Panc1 (cell line): ENCODE measurements around the gene DLG2. TPM values are rescaled to one million over a fixed set of nuclear protein-coding genes. Genes with fewer than 3 reads are reported as not detected.

Source experiments
- ATAC-seq: fragments of 200-7000 bp; cut with Tn5 transposase; 2 replicates; pipeline ENCODE4 v1.9.1; 2020; ENCODE audit warnings: mild to moderate bottlenecking, moderate library complexity
- BruUV-seq: library from RNA; stranded (reverse); fragments of 400-500 nt; replicated peaks from 2 replicates; lab custom pipeline; 2021; lab: Mats Ljungman, UMichigan
- CTCF ChIA-PET: fragments of 300-600 bp; sonication (Branson Sonifier 250); formaldehyde crosslinking; loops from one replicate; lab custom pipeline; 2022; ENCODE audit warnings: antibody characterized with exemption; lab: Charles Lee
- POLR2A ChIA-PET: fragments of 300-600 bp; sonication (Branson Sonifier 250); formaldehyde crosslinking; loops from one replicate; lab custom pipeline; 2022; ENCODE audit warnings: antibody characterized with exemption; lab: Charles Lee
- DNase-seq: peaks from one replicate; pipeline ENCODE4 v3.0.0-alpha.2; 2010; ENCODE audit warnings: low read depth, low spot score
- H3K27ac ChIP-seq: 2 replicates; pipeline ENCODE4 v1.5.1; 2011; ENCODE audit warnings: mild to moderate bottlenecking, low read length, inconsistent platforms
- H3K27me3 ChIP-seq: fragments of 200-500 bp; sonication (Bioruptor generic); 2 replicates; pipeline ENCODE4 v1.6.0; 2014; ENCODE audit warnings: low read length, inconsistent platforms; ENCODE audit not compliant: control insufficient read depth, insufficient read depth
- H3K36me3 ChIP-seq: fragments of 200-500 bp; sonication (Bioruptor generic); 2 replicates; pipeline ENCODE4 v1.5.1; 2014; ENCODE audit warnings: inconsistent platforms, mild to moderate bottlenecking, low read length, moderate library complexity; ENCODE audit not compliant: control insufficient read depth, insufficient read depth
- H3K4me1 ChIP-seq: 2 replicates; pipeline ENCODE4 v1.5.1; 2011; ENCODE audit warnings: inconsistent platforms, mild to moderate bottlenecking, low read length, moderate library complexity; ENCODE audit not compliant: control insufficient read depth, insufficient read depth
- H3K4me3 ChIP-seq, 2 experiments: 2 replicates each; pipeline ENCODE4 v1.5.1; 2011 to 2012; ENCODE audit warnings: low read depth in 2 of 2, low read length in 2 of 2, mild to moderate bottlenecking in 2 of 2, inconsistent platforms in 1 of 2, moderate library complexity in 1 of 2
- H3K9me3 ChIP-seq: fragments of 200-500 bp; sonication (Bioruptor generic); 2 replicates; pipeline ENCODE4 v1.5.1; 2014; ENCODE audit warnings: low read depth, mild to moderate bottlenecking, inconsistent platforms, low read length, moderate library complexity; ENCODE audit not compliant: control insufficient read depth, insufficient read depth
- POLR2AphosphoS5 ChIP-seq: IDR thresholded peaks from 2 replicates; pipeline ENCODE4 v1.6.1; 2012; ENCODE audit warnings: mild to moderate bottlenecking, low read depth, low read length, moderate library complexity
- SIN3A ChIP-seq: IDR thresholded peaks from 2 replicates; pipeline ENCODE4 v1.6.1; 2012; ENCODE audit warnings: low read depth, mild to moderate bottlenecking, low read length, moderate library complexity, borderline replicate concordance; ENCODE audit not compliant: insufficient read depth
- TCF7L2 ChIP-seq: IDR thresholded peaks from 2 replicates; pipeline ENCODE4 v1.6.1; 2011; ENCODE audit warnings: mild to moderate bottlenecking, low read depth, low read length, inconsistent platforms
- in situ Hi-C: cut with HindIII; loops from 2 replicates; pipeline ENCODE4 v1.10.0; 2016; ENCODE audit warnings: low sequenced_read_pairs, low pct_unique_long_range_greater_than_20kb
- intact Hi-C: fragments of 100-400 bp; cut with micrococcal nuclease; formaldehyde crosslinking; loops from one replicate; pipeline ENCODE4 v1.10.0; 2022; ENCODE audit not compliant: unreplicated experiment
- total RNA-seq: library from RNA; stranded (reverse); gene quantifications from one replicate; pipeline ENCODE4 v1.2.1, GENCODE V29; 2021; ENCODE audit not compliant: unreplicated experiment
- TF ChIP-seq, protein P1 (sequence below): fragments of 450-650 bp; IDR thresholded peaks from 2 replicates; pipeline ENCODE4 v1.5.1; 2017; ENCODE audit warnings: mild to moderate bottlenecking
- TF ChIP-seq, protein P2 (sequence below), 2 experiments: IDR thresholded peaks; 2 replicates each; pipeline ENCODE4 v1.6.1; 2011 to 2012; ENCODE audit warnings: low read depth in 2 of 2, control low read depth in 1 of 2, low read length in 1 of 2, mild to moderate bottlenecking in 1 of 2, moderate library complexity in 1 of 2; ENCODE audit not compliant: insufficient read depth in 1 of 2

The DLG2 gene
- total RNA-seq, 1 experiment from 2014 or later, result 4.2 TPM

- no peak for DNase-seq
- no TSS peak for BruUV-seq
- intact Hi-C loops (no loop called here), in situ Hi-C loops (no loop called here)
- TF ChIP-seq SIN3A (no peak), POLR2AphosphoS5 (no peak), TCF7L2 (no peak)
- TF ChIP-seq, protein P1, sequence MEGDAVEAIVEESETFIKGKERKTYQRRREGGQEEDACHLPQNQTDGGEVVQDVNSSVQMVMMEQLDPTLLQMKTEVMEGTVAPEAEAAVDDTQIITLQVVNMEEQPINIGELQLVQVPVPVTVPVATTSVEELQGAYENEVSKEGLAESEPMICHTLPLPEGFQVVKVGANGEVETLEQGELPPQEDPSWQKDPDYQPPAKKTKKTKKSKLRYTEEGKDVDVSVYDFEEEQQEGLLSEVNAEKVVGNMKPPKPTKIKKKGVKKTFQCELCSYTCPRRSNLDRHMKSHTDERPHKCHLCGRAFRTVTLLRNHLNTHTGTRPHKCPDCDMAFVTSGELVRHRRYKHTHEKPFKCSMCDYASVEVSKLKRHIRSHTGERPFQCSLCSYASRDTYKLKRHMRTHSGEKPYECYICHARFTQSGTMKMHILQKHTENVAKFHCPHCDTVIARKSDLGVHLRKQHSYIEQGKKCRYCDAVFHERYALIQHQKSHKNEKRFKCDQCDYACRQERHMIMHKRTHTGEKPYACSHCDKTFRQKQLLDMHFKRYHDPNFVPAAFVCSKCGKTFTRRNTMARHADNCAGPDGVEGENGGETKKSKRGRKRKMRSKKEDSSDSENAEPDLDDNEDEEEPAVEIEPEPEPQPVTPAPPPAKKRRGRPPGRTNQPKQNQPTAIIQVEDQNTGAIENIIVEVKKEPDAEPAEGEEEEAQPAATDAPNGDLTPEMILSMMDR, result no peak
- TF ChIP-seq, protein P2, sequence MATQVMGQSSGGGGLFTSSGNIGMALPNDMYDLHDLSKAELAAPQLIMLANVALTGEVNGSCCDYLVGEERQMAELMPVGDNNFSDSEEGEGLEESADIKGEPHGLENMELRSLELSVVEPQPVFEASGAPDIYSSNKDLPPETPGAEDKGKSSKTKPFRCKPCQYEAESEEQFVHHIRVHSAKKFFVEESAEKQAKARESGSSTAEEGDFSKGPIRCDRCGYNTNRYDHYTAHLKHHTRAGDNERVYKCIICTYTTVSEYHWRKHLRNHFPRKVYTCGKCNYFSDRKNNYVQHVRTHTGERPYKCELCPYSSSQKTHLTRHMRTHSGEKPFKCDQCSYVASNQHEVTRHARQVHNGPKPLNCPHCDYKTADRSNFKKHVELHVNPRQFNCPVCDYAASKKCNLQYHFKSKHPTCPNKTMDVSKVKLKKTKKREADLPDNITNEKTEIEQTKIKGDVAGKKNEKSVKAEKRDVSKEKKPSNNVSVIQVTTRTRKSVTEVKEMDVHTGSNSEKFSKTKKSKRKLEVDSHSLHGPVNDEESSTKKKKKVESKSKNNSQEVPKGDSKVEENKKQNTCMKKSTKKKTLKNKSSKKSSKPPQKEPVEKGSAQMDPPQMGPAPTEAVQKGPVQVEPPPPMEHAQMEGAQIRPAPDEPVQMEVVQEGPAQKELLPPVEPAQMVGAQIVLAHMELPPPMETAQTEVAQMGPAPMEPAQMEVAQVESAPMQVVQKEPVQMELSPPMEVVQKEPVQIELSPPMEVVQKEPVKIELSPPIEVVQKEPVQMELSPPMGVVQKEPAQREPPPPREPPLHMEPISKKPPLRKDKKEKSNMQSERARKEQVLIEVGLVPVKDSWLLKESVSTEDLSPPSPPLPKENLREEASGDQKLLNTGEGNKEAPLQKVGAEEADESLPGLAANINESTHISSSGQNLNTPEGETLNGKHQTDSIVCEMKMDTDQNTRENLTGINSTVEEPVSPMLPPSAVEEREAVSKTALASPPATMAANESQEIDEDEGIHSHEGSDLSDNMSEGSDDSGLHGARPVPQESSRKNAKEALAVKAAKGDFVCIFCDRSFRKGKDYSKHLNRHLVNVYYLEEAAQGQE (IDR thresholded peaks at IDR 0.05; ENCODE audit: insufficient read depth in 1 of 2, low read depth in 2 of 2, low read length in 1 of 2), result no peak
- H3K27ac ChIP-seq, result no peak overlapping the region
- H3K36me3 ChIP-seq, result no peaks in the 10 kb centered on the region
- POLR2A ChIA-PET, result no interaction called here
- no peak for ATAC-seq
- CTCF ChIA-PET, result no interaction called here
- H3K4me1 ChIP-seq, result no peaks in the 10 kb centered on the region
- no peaks in the 10 kb centered on the region for H3K27me3 ChIP-seq
- no peak overlapping the region for H3K4me3 ChIP-seq
- H3K9me3 ChIP-seq, result no peaks in the 10 kb centered on the region
Measured at GRCh38 chr11:84227970-84228665, 1399.0 kb downstream of the DLG2 start.

- Histone ChIP-seq H3K36me3 (no peaks in the 10 kb centered on the region), H3K4me1 (no peaks in the 10 kb centered on the region), H3K27me3 (no peaks in the 10 kb centered on the region), H3K4me3 (no peak overlapping the region), H3K27ac (no peak overlapping the region), H3K9me3 (no peaks in the 10 kb centered on the region)
- in situ Hi-C loops (no loop called here), intact Hi-C loops (no loop called here)
- TF ChIP-seq, protein P1, result no peak
- TF ChIP-seq POLR2AphosphoS5 (no peak), SIN3A (no peak)
- TF ChIP-seq, protein P2 (IDR thresholded peaks at IDR 0.05; ENCODE audit: insufficient read depth in 1 of 2, low read depth in 2 of 2, low read length in 1 of 2), result no peak
- ATAC-seq, result no peak
- ChIA-PET CTCF (no interaction called here), POLR2A (no interaction called here)
- BruUV-seq, result no TSS peak
- no peak for DNase-seq
Measured at GRCh38 chr11:84224042-84224441, 1403.1 kb downstream of the DLG2 start.
